MCF 10A (cell line): ENCODE data around the gene TMEM138. TPM values are rescaled to one million over a fixed set of nuclear protein-coding genes. Genes with fewer than 3 reads are reported as not detected.
A peak's percentile ranks its signal among the peaks of the same experiment; 100 is the strongest.

ENCODE experiments used
- BruUV-seq: library from RNA; stranded (reverse); fragments of 400-500 nt; replicated peaks from 2 replicates; lab custom pipeline; 2021; lab: Mats Ljungman, UMichigan
- CTCF ChIA-PET: fragments of 300-600 bp; sonication (Branson Sonifier 250); formaldehyde crosslinking; extraction: SDS; loops from one replicate; lab custom pipeline; 2021; ENCODE audit warnings: antibody characterized with exemption, inconsistent platforms; lab: Yijun Ruan, JAX
- POLR2A ChIA-PET: fragments of 300-600, 350-650 bp; sonication (Branson Sonifier 250); formaldehyde crosslinking; extraction: SDS; loops from one replicate; lab custom pipeline; 2020; ENCODE audit warnings: antibody characterized with exemption, inconsistent platforms; lab: Yijun Ruan, JAX
- DNase-seq: peaks from one replicate; pipeline ENCODE4 v3.0.0-alpha.2; 2018; ENCODE audit not compliant: unreplicated experiment
- H3K27ac Mint-ChIP-seq: one replicate; pipeline ENCODE4 v1.8.0; 2022; ENCODE audit warnings: mild to moderate bottlenecking, low read depth, mixed read lengths; ENCODE audit not compliant: unreplicated experiment
- H3K27me3 Mint-ChIP-seq: one replicate; pipeline ENCODE4 v1.8.0; 2022; ENCODE audit warnings: mixed read lengths; ENCODE audit not compliant: insufficient read depth, unreplicated experiment
- H3K36me3 Mint-ChIP-seq: one replicate; pipeline ENCODE4 v1.8.0; 2022; ENCODE audit warnings: mild to moderate bottlenecking, moderate library complexity, mixed read lengths; ENCODE audit not compliant: insufficient read depth, unreplicated experiment
- H3K4me1 Mint-ChIP-seq: one replicate; pipeline ENCODE4 v1.8.0; 2022; ENCODE audit warnings: mixed read lengths; ENCODE audit not compliant: insufficient read depth, unreplicated experiment
- H3K4me3 Mint-ChIP-seq: one replicate; pipeline ENCODE4 v1.8.0; 2022; ENCODE audit warnings: mild to moderate bottlenecking, moderate library complexity, mixed read lengths; ENCODE audit not compliant: unreplicated experiment
- H3K9me3 Mint-ChIP-seq: one replicate; pipeline ENCODE4 v1.8.0; 2022; ENCODE audit warnings: mixed read lengths; ENCODE audit not compliant: unreplicated experiment
- CTCF ChIP-seq: fragments of 200-600 bp; IDR thresholded peaks from one replicate; pipeline ENCODE4 v1.8.0; 2022; ENCODE audit warnings: antibody characterized with exemption, mild to moderate bottlenecking; ENCODE audit not compliant: unreplicated experiment
- intact Hi-C: fragments of 100-400 bp; cut with micrococcal nuclease; formaldehyde crosslinking; loops from 2 replicates; pipeline ENCODE4 v1.14.1; 2022
- total RNA-seq: library from RNA; stranded (reverse); gene quantifications from 2 replicates; pipeline ENCODE4 v1.2.3, GENCODE V29; 2022

Gene TMEM138
- total RNA-seq, 1 experiment from 2014 or later = 39.9 TPM

GRCh38 chr11:61327669-61328071 is 34.5 kb upstream of the TMEM138 start:
- peaks cover 51% of the 10 kb centered on the region for H3K4me1 Mint-ChIP-seq
- CTCF ChIA-PET = interaction anchor here (0.8 to 5.6 kb wide), 7 partner anchors 9 to 103 kb away, joined by 3 to 39 read pairs (median 3); partner anchors contain the start of gene TMEM216
- no TSS peak for BruUV-seq
- intact Hi-C loops = no loop called here
- H3K9me3 Mint-ChIP-seq = no peaks in the 10 kb centered on the region
- H3K27ac Mint-ChIP-seq = no peak overlapping the region
- H3K4me3 Mint-ChIP-seq = no peak overlapping the region
- TF ChIP-seq CTCF = no peak
- POLR2A ChIA-PET = interaction anchor here (0.6 to 7.5 kb wide), 13 partner anchors 9 to 1353 kb away, joined by 3 to 89 read pairs (median 3); partner anchors contain the start of genes CYB561A3 and TMEM138
- H3K36me3 Mint-ChIP-seq = peaks cover 42% of the 10 kb centered on the region
- no peak for DNase-seq
- no peaks in the 10 kb centered on the region for H3K27me3 Mint-ChIP-seq

GRCh38 chr11:61328351-61328750 is 33.8 kb upstream of the TMEM138 start:
- H3K4me3 Mint-ChIP-seq = no peak overlapping the region
- H3K27me3 Mint-ChIP-seq = no peaks in the 10 kb centered on the region
- BruUV-seq = no TSS peak
- no peak for TF ChIP-seq CTCF
- peaks cover 51% of the 10 kb centered on the region for H3K4me1 Mint-ChIP-seq
- ChIA-PET POLR2A (interaction anchor here (0.6 to 7.5 kb wide), 6 partner anchors 8 to 43 kb away, joined by 3 to 89 read pairs (median 4); partner anchors contain the start of genes CYB561A3 and TMEM138), CTCF (interaction anchor here (0.6 to 5.6 kb wide), 4 partner anchors 8 to 73 kb away, joined by 3 to 39 read pairs (median 10); no protein-coding TSS in a partner anchor)
- no peak for DNase-seq
- H3K9me3 Mint-ChIP-seq = no peaks in the 10 kb centered on the region
- H3K27ac Mint-ChIP-seq = no peak overlapping the region
- H3K36me3 Mint-ChIP-seq = peaks cover 47% of the 10 kb centered on the region
- intact Hi-C loops = no loop called here

GRCh38 chr11:61329871-61330270 is 32.3 kb upstream of the TMEM138 start:
- BruUV-seq = no TSS peak
- Mint-ChIP-seq H3K4me1 (peaks cover 61% of the 10 kb centered on the region), H3K36me3 (peaks cover 49% of the 10 kb centered on the region), H3K27ac (peak overlapping the region; percentile 7), H3K4me3 (peak overlapping the region; percentile 93), H3K9me3 (no peaks in the 10 kb centered on the region), H3K27me3 (no peaks in the 10 kb centered on the region)
- intact Hi-C loops = loop anchor here (10.0 kb wide), 1 partner anchor 75 kb away; no protein-coding TSS in a partner anchor
- no peak for TF ChIP-seq CTCF
- ChIA-PET POLR2A (interaction anchor here (0.5 to 10.7 kb wide), 8 partner anchors 8 to 1389 kb away, joined by 3 to 220 read pairs (median 13); partner anchors contain the start of genes CPSF7, CYB561A3, SDHAF2 and TMEM138), CTCF (interaction anchor here (1.2 to 5.6 kb wide), 3 partner anchors 18 to 75 kb away, joined by 4 to 39 read pairs (median 9); no protein-coding TSS in a partner anchor)
- DNase-seq = no peak

GRCh38 chr11:61331651-61332050 is 30.5 kb upstream of the TMEM138 start:
- peaks cover 49% of the 10 kb centered on the region for H3K36me3 Mint-ChIP-seq
- CTCF ChIA-PET = interaction anchor here (0.6 to 5.6 kb wide), 9 partner anchors 24 to 500 kb away, joined by 3 to 39 read pairs (median 4); partner anchors contain the start of genes CPSF7 and SDHAF2

More at GRCh38 chr11:61331651-61332050, 30.5 kb upstream of the TMEM138 start:
- no peak for DNase-seq
- no peaks in the 10 kb centered on the region for H3K9me3 Mint-ChIP-seq
- no TSS peak for BruUV-seq
- peak overlapping the region; percentile 93 for H3K4me3 Mint-ChIP-seq
- H3K27me3 Mint-ChIP-seq = no peaks in the 10 kb centered on the region
- H3K4me1 Mint-ChIP-seq = peaks cover 45% of the 10 kb centered on the region
- peak overlapping the region; percentile 98 for H3K27ac Mint-ChIP-seq
- POLR2A ChIA-PET = interaction anchor here (0.9 to 10.7 kb wide), 18 partner anchors 9 to 115 kb away, joined by 3 to 220 read pairs (median 4); partner anchors contain the start of genes CPSF7, CYB561A3, SDHAF2 and TMEM138
- intact Hi-C loops = loop anchor here (10.0 kb wide), 1 partner anchor 77 kb away; no protein-coding TSS in a partner anchor
- no peak for TF ChIP-seq CTCF
